Measurements from ENCODE around the gene CRIM1. TPM values are rescaled to one million over a fixed set of nuclear protein-coding genes. Genes with fewer than 3 reads are reported as not detected.

Gene CRIM1
- total and polyA plus RNA-seq, 4 donors, result 2.2 to 22.1 (median 9.6) TPM

- Histone ChIP-seq H3K36me3 (ENCODE audit: control insufficient read depth in 4 of 4, insufficient read depth in 3 of 4, low read depth in 1 of 4, low read length in 3 of 4) (peaks cover 0 to 5% (median 2%) of the 10 kb centered on the region in 4 donors), H3K27me3 (ENCODE audit: control insufficient read depth in 4 of 4, insufficient read depth in 4 of 4, low read length in 3 of 4) (no peaks in the 10 kb centered on the region), H3K4me1 (ENCODE audit: control insufficient read depth in 4 of 4, insufficient read depth in 4 of 4, low read length in 3 of 4) (peaks cover 0 to 9% (median 4%) of the 10 kb centered on the region in 4 donors), H3K4me3 (ENCODE audit: low read depth in 1 of 3, low read length in 3 of 3) (no peak overlapping the region), H3K27ac (ENCODE audit: low read depth in 1 of 2, low read length in 2 of 2) (no peak overlapping the region), H3K9ac (ENCODE audit: low read depth in 1 of 2, low read length in 2 of 2) (no peak overlapping the region), H3K9me3 (ENCODE audit: control insufficient read depth in 4 of 4, low read length in 3 of 4) (no peaks in the 10 kb centered on the region)
- DNase-seq (ENCODE audit: low spot score), result no peak
- WGBS, result 94% methylated on average over 11 of the region's 11 CpGs
- TF ChIP-seq EGR1 (IDR thresholded peaks at IDR 0.05; ENCODE audit: low read depth in 2 of 2), result no peak
- no peak for TF ChIP-seq SP1 (IDR thresholded peaks at IDR 0.05)
- TF ChIP-seq HNF4G (IDR thresholded peaks at IDR 0.05), result no peak
- no peak for TF ChIP-seq HNF4A (conservative IDR thresholded peaks at IDR 0.05)
- no peak for TF ChIP-seq RXRA (IDR thresholded peaks at IDR 0.05)
- TF ChIP-seq TAF1 (conservative IDR thresholded peaks at IDR 0.05), result no peak
- TF ChIP-seq ATF3 (IDR thresholded peaks at IDR 0.05), result no peak
- no peak for TF ChIP-seq FOXA2 (IDR thresholded peaks at IDR 0.05)
- TF ChIP-seq GABPA (IDR thresholded peaks at IDR 0.05 in 1 of 2, conservative IDR thresholded peaks at IDR 0.05 in 1 of 2), result no peak
- TF ChIP-seq MAX (IDR thresholded peaks at IDR 0.05), result no peak
- no peak for TF ChIP-seq YY1 (IDR thresholded peaks at IDR 0.05)
Measured at GRCh38 chr2:36559221-36559942, 203.8 kb downstream of the CRIM1 start.

- 97% methylated on average over 5 of the region's 5 CpGs for WGBS
- DNase-seq (ENCODE audit: low spot score), result no peak
- Histone ChIP-seq H3K4me3 (ENCODE audit: low read depth in 1 of 3, low read length in 3 of 3) (no peak overlapping the region), H3K9ac (ENCODE audit: low read depth in 1 of 2, low read length in 2 of 2) (no peak overlapping the region), H3K36me3 (ENCODE audit: control insufficient read depth in 4 of 4, insufficient read depth in 3 of 4, low read depth in 1 of 4, low read length in 3 of 4) (no peaks in the 10 kb centered on the region), H3K9me3 (ENCODE audit: control insufficient read depth in 4 of 4, low read length in 3 of 4) (no peaks in the 10 kb centered on the region), H3K4me1 (ENCODE audit: control insufficient read depth in 4 of 4, insufficient read depth in 4 of 4, low read length in 3 of 4) (peaks cover 0 to 9% (median 4%) of the 10 kb centered on the region in 4 donors), H3K27ac (ENCODE audit: low read depth in 1 of 2, low read length in 2 of 2) (no peak overlapping the region), H3K27me3 (ENCODE audit: control insufficient read depth in 4 of 4, insufficient read depth in 4 of 4, low read length in 3 of 4) (no peaks in the 10 kb centered on the region)
- TF ChIP-seq RAD21 (IDR thresholded peaks at IDR 0.05) (no peak), EGR1 (IDR thresholded peaks at IDR 0.05; ENCODE audit: low read depth in 2 of 2) (no peak), TAF1 (conservative IDR thresholded peaks at IDR 0.05) (no peak), ZBTB33 (IDR thresholded peaks at IDR 0.05) (no peak), RXRA (IDR thresholded peaks at IDR 0.05) (no peak), FOXA2 (IDR thresholded peaks at IDR 0.05) (no peak), FOXA1 (IDR thresholded peaks at IDR 0.05) (no peak), HNF4A (conservative IDR thresholded peaks at IDR 0.05) (no peak), CTCF (IDR thresholded peaks at IDR 0.05; ENCODE audit: low read depth, low read length, missing input control) (no peak), REST (IDR thresholded peaks at IDR 0.05) (no peak), ATF3 (IDR thresholded peaks at IDR 0.05) (no peak), GABPA (IDR thresholded peaks at IDR 0.05 in 1 of 2, conservative IDR thresholded peaks at IDR 0.05 in 1 of 2) (no peak)
Measured at GRCh38 chr2:36560726-36561125, 205.1 kb downstream of the CRIM1 start.
